HepG2 (cell line): Measurements from ENCODE around the gene ATPAF2. TPM values are rescaled to one million over a fixed set of nuclear protein-coding genes. Genes with fewer than 3 reads are reported as not detected.
A peak's percentile ranks its signal among the peaks of the same experiment; 100 is the strongest.

Source experiments
- ATF6 ChIP-seq: sonication (generic); formaldehyde crosslinking; conservative IDR thresholded peaks from 2 replicates; pipeline ENCODE4 v1.4.0; 2020; ENCODE audit warnings: missing genetic modification reagents
- GATAD2A ChIP-seq: IDR thresholded peaks from 2 replicates; pipeline ENCODE4 v1.6.1; 2016
- IKZF5 ChIP-seq: IDR thresholded peaks from 2 replicates; pipeline ENCODE4 v1.6.1; 2018; ENCODE audit warnings: missing genetic modification reagents, mild to moderate bottlenecking, missing compliant biosample characterization
- KLF16 ChIP-seq, 2 experiments: sonication (generic) in 1 of 2; formaldehyde crosslinking in 1 of 2; IDR thresholded peaks; 2 replicates each; pipeline versions ENCODE4 v1.6.1 to v1.8.0; 2016 to 2023; ENCODE audit warnings: missing genetic modification reagents in 2 of 2, missing compliant biosample characterization in 1 of 2
- MIER2 ChIP-seq: IDR thresholded peaks from 2 replicates; pipeline ENCODE4 v1.6.1; 2016; ENCODE audit warnings: missing biosample characterization, missing genetic modification reagents
- MIXL1 ChIP-seq: IDR thresholded peaks from 2 replicates; pipeline ENCODE4 v1.6.1; 2016
- MTERF4 ChIP-seq: sonication (generic); formaldehyde crosslinking; IDR thresholded peaks from 2 replicates; pipeline ENCODE4 v1.8.0; 2023; ENCODE audit warnings: mild to moderate bottlenecking, missing genetic modification reagents
- MTF1 ChIP-seq: sonication (generic); formaldehyde crosslinking; IDR thresholded peaks from 2 replicates; pipeline ENCODE4 v1.5.0; 2020; ENCODE audit warnings: missing genetic modification reagents
- PRDM15 ChIP-seq: sonication (generic); formaldehyde crosslinking; IDR thresholded peaks from 2 replicates; pipeline ENCODE4 v1.4.0; 2020; ENCODE audit warnings: missing genetic modification reagents
- RAD21 ChIP-seq: fragments of 450-650 bp; formaldehyde crosslinking; IDR thresholded peaks from 2 replicates; pipeline ENCODE4 v1.5.0; 2020; ENCODE audit warnings: mild to moderate bottlenecking
- RXRA ChIP-seq: sonication (generic); formaldehyde crosslinking; IDR thresholded peaks from 2 replicates; pipeline ENCODE4 v1.5.1; 2020; ENCODE audit warnings: missing genetic modification reagents
- SIN3B ChIP-seq: fragments of 150-350 bp; IDR thresholded peaks from 2 replicates; pipeline ENCODE4 v1.6.1; 2014; ENCODE audit warnings: low read length
- SYNCRIP ChIP-seq: fragments of 200-400 bp; formaldehyde crosslinking; IDR thresholded peaks from 2 replicates; pipeline ENCODE4 v1.6.1; 2018; ENCODE audit warnings: mild to moderate bottlenecking, low read depth, low read length; ENCODE audit not compliant: insufficient read depth
- USF2 ChIP-seq, 2 experiments: sonication (generic) in 1 of 2; formaldehyde crosslinking in 1 of 2; IDR thresholded peaks; 2 replicates each; pipeline versions ENCODE4 v1.5.1 to v1.6.1; 2011 to 2020; ENCODE audit warnings: borderline replicate concordance in 1 of 2, low read depth in 1 of 2, low read length in 1 of 2, mild to moderate bottlenecking in 1 of 2, missing genetic modification reagents in 1 of 2, moderate library complexity in 1 of 2
- ZNF143 ChIP-seq: sonication (generic); formaldehyde crosslinking; IDR thresholded peaks from 2 replicates; pipeline ENCODE4 v1.4.0; 2020; ENCODE audit warnings: missing genetic modification reagents
- ZNF20 ChIP-seq: sonication (generic); formaldehyde crosslinking; IDR thresholded peaks from 2 replicates; pipeline ENCODE4 v1.4.0; 2020; ENCODE audit warnings: mild to moderate bottlenecking, moderate library complexity, missing genetic modification reagents
- ZNF205 ChIP-seq: IDR thresholded peaks from 2 replicates; pipeline ENCODE4 v1.6.1; 2018; ENCODE audit warnings: missing biosample characterization, missing genetic modification reagents
- ZNF232 ChIP-seq: sonication (generic); formaldehyde crosslinking; IDR thresholded peaks from 2 replicates; pipeline ENCODE4 v1.4.0; 2020; ENCODE audit warnings: missing genetic modification reagents, borderline replicate concordance
- ZNF652 ChIP-seq: IDR thresholded peaks from 2 replicates; pipeline ENCODE4 v1.6.1; 2016; ENCODE audit warnings: low read depth, borderline replicate concordance
- polyA plus RNA-seq, 8 experiments: library from polyadenylated mRNA; depleted of rRNA in 3 of 8; stranded (reverse) in 7 of 8; unstranded in 1 of 8; fragments of >200 nt; fragmentation: Illumina TruSeq in 4 of 8; extraction: Trizol in 4 of 8; gene quantifications; 2 replicates each; pipeline versions ENCODE4 v1.2.1 to v1.2.3, GENCODE V29; 2011 to 2016; ENCODE audit warnings: low read depth in 4 of 8, missing spikeins in 1 of 8, mixed read lengths in 1 of 8; ENCODE audit not compliant: insufficient read depth in 1 of 8
- total RNA-seq, 5 experiments: library from RNA; depleted of rRNA; stranded (reverse); fragments of >200 nt; fragmentation: Illumina TruSeq; extraction: Trizol; gene quantifications; 2 replicates each; pipeline ENCODE4 v1.2.3, GENCODE V29; 2016; ENCODE audit warnings: low read depth in 1 of 5

Gene ATPAF2
- total and polyA plus RNA-seq, 2 of the 13 experiments (the other 11 are each of a cell fraction or from before 2014, with no cell fraction given), result 15.0 to 16.5 TPM

- TF ChIP-seq MTERF4 (CRISPR knock-in tag), result no peak
- 0 out of 2 replicates have a peak, but pooled peaks have one; percentile 29 for TF ChIP-seq GATAD2A (CRISPR knock-in tag)
- no peak for TF ChIP-seq SIN3B
- peak; percentile 43; the same call in 1 of the 2 replicates for TF ChIP-seq ZNF143
- peak; percentile 21; the same call in 1 of the 2 replicates for TF ChIP-seq RXRA (CRISPR knock-in tag)
- TF ChIP-seq KLF16 (CRISPR knock-in tag; IDR thresholded peaks at IDR 0.05), result 0 out of 4 replicates have a peak, but pooled peaks of 1 of the 2 experiments have one; percentile 24
- no peak for TF ChIP-seq SYNCRIP
- no peak for TF ChIP-seq MTF1 (CRISPR knock-in tag)
- peak; percentile 66 for TF ChIP-seq RAD21 (CRISPR knock-in tag)
- TF ChIP-seq ZNF205 (CRISPR knock-in tag), result 0 out of 2 replicates have a peak, but pooled peaks have one; percentile 15
- TF ChIP-seq PRDM15, result no peak
- TF ChIP-seq MIXL1 (CRISPR knock-in tag), result no peak
- no peak for TF ChIP-seq ZNF652 (CRISPR knock-in tag)
- TF ChIP-seq MIER2 (CRISPR knock-in tag), result peak; percentile 62; the same call in 1 of the 2 replicates
- TF ChIP-seq IKZF5 (CRISPR knock-in tag), result 0 out of 2 replicates have a peak, but pooled peaks have one; percentile 30
- TF ChIP-seq ZNF20 (CRISPR knock-in tag), result no peak
- no peak for TF ChIP-seq USF2 (IDR thresholded peaks at IDR 0.05; ENCODE audit: low read depth, low read length)
- no peak for TF ChIP-seq USF2 (CRISPR knock-in tag; IDR thresholded peaks at IDR 0.05; ENCODE audit: borderline replicate concordance)
- TF ChIP-seq ATF6 (CRISPR knock-in tag), result no peak
- no peak for TF ChIP-seq ZNF232 (CRISPR knock-in tag)
These were observed 44.5 kb downstream of the ATPAF2 start (continued) for GRCh38 chr17:17994271-17995069.
